IMR-90 (cell line): ENCODE results near the gene FER1L5. TPM values are rescaled to one million over a fixed set of nuclear protein-coding genes. Genes with fewer than 3 reads are reported as not detected.

Source experiments
- ATAC-seq: fragments of 200-7000 bp; cut with Tn5 transposase; 2 replicates; pipeline ENCODE4 v1.9.1; 2020; ENCODE audit warnings: low read depth, mild to moderate bottlenecking, moderate library complexity
- BruUV-seq: library from RNA; stranded (reverse); fragments of 400-500 nt; replicated peaks from 2 replicates; lab custom pipeline; 2021; lab: Mats Ljungman, UMichigan
- CTCF ChIA-PET: fragments of 300-600 bp; formaldehyde crosslinking; extraction: SDS; loops from one replicate; lab custom pipeline; 2021; ENCODE audit warnings: antibody characterized with exemption; lab: Yijun Ruan, JAX
- POLR2A ChIA-PET: fragments of 300-600 bp; sonication (Branson Sonifier 250); formaldehyde crosslinking; loops from one replicate; lab custom pipeline; 2022; ENCODE audit warnings: antibody characterized with exemption; ENCODE audit not compliant: unreplicated experiment; lab: Charles Lee
- DNase-seq: peaks from one replicate; pipeline ENCODE4 v3.0.0; 2013
- H2AFZ ChIP-seq: replicated peaks from 2 replicates; pipeline ENCODE3; 2013; ENCODE audit warnings: low read length, mild to moderate bottlenecking; ENCODE audit not compliant: poor library complexity
- H2AK5ac ChIP-seq: 2 replicates; pipeline ENCODE4 v1.6.1; 2013; ENCODE audit warnings: low read depth, low read length, inconsistent platforms
- H2AK9ac ChIP-seq: replicated peaks from 2 replicates; pipeline ENCODE3; 2013; ENCODE audit warnings: mild to moderate bottlenecking, low read depth, low read length, moderate library complexity; ENCODE audit not compliant: poor library complexity
- H2BK120ac ChIP-seq: 2 replicates; pipeline ENCODE4 v1.6.1; 2013; ENCODE audit warnings: low read depth, low read length, inconsistent platforms
- H2BK15ac ChIP-seq: 3 replicates; pipeline ENCODE4 v1.6.1; 2013; ENCODE audit warnings: low read depth, low read length, inconsistent platforms
- H2BK20ac ChIP-seq: 2 replicates; pipeline ENCODE4 v1.6.1; 2013; ENCODE audit warnings: low read depth, mild to moderate bottlenecking, inconsistent platforms, low read length, moderate library complexity
- H2BK5ac ChIP-seq: 2 replicates; pipeline ENCODE4 v1.6.1; 2013; ENCODE audit warnings: mild to moderate bottlenecking, low read depth, low read length, inconsistent platforms; ENCODE audit not compliant: poor library complexity, severe bottlenecking
- H3K14ac ChIP-seq: replicated peaks from 2 replicates; pipeline ENCODE4 v1.6.1; 2013; ENCODE audit warnings: low read depth, low read length, inconsistent platforms
- H3K18ac ChIP-seq: 2 replicates; pipeline ENCODE4 v1.6.1; 2013; ENCODE audit warnings: low read depth, low read length, control low read depth
- H3K23ac ChIP-seq: 2 replicates; pipeline ENCODE4 v1.6.1; 2013; ENCODE audit warnings: low read depth, low read length, inconsistent platforms
- H3K27ac ChIP-seq: 2 replicates; pipeline ENCODE4 v1.5.1; 2013; ENCODE audit warnings: mild to moderate bottlenecking, control low read depth, low read length; ENCODE audit not compliant: insufficient read depth
- H3K27me3 ChIP-seq: 2 replicates; pipeline ENCODE4 v1.6.1; 2013; ENCODE audit warnings: low read length; ENCODE audit not compliant: control insufficient read depth, insufficient read depth
- H3K36me3 ChIP-seq: 2 replicates; pipeline ENCODE4 v1.6.1; 2013; ENCODE audit warnings: low read length, mixed read lengths; ENCODE audit not compliant: control insufficient read depth, insufficient read depth
- H3K4ac ChIP-seq: 2 replicates; pipeline ENCODE4 v1.6.1; 2013; ENCODE audit warnings: low read depth, low read length, inconsistent platforms
- H3K4me1 ChIP-seq: 2 replicates; pipeline ENCODE4 v1.6.1; 2013; ENCODE audit warnings: low read length, mixed read lengths; ENCODE audit not compliant: control insufficient read depth, insufficient read depth
- H3K4me2 ChIP-seq: 2 replicates; pipeline ENCODE4 v1.6.1; 2013; ENCODE audit warnings: low read depth, mild to moderate bottlenecking, control low read depth, low read length, moderate library complexity
- H3K4me3 ChIP-seq: 2 replicates; pipeline ENCODE4 v1.5.1; 2013; ENCODE audit warnings: low read depth, mild to moderate bottlenecking, control low read depth, low read length, moderate library complexity; ENCODE audit not compliant: insufficient read depth
- H3K56ac ChIP-seq: 2 replicates; pipeline ENCODE4 v1.6.1; 2013; ENCODE audit warnings: low read length, inconsistent platforms; ENCODE audit not compliant: insufficient read depth; ENCODE audit errors: extremely low read depth
- H3K79me1 ChIP-seq, 2 experiments: 2 replicates each; pipeline ENCODE4 v1.6.1; 2013; ENCODE audit warnings: low read length in 2 of 2, inconsistent platforms in 1 of 2, low read depth in 1 of 2
- H3K9ac ChIP-seq: 2 replicates; pipeline ENCODE4 v1.6.1; 2013; ENCODE audit warnings: low read depth, low read length, control low read depth
- H3K9me1 ChIP-seq: 2 replicates; pipeline ENCODE4 v1.6.1; 2013; ENCODE audit warnings: low read length, inconsistent platforms; ENCODE audit not compliant: insufficient read depth
- H3K9me3 ChIP-seq: 2 replicates; pipeline ENCODE4 v1.6.1; 2013; ENCODE audit warnings: low read length; ENCODE audit not compliant: control insufficient read depth, insufficient read depth
- H4K20me1 ChIP-seq: 2 replicates; pipeline ENCODE4 v1.6.1; 2013; ENCODE audit warnings: low read length, inconsistent platforms; ENCODE audit not compliant: insufficient read depth
- H4K5ac ChIP-seq: 2 replicates; pipeline ENCODE4 v1.6.1; 2013; ENCODE audit warnings: mild to moderate bottlenecking, low read depth, low read length, control low read depth
- H4K8ac ChIP-seq, 2 experiments: 2 replicates each; pipeline ENCODE4 v1.6.1; 2013; ENCODE audit warnings: low read depth in 2 of 2, low read length in 2 of 2, control low read depth in 1 of 2, inconsistent platforms in 1 of 2
- H4K91ac ChIP-seq: 2 replicates; pipeline ENCODE4 v1.6.1; 2013; ENCODE audit warnings: low read depth, low read length, inconsistent platforms; ENCODE audit not compliant: insufficient read depth
- BHLHE40 ChIP-seq: fragments of 150-350 bp; IDR thresholded peaks from 2 replicates; pipeline ENCODE4 v1.6.1; 2016; ENCODE audit warnings: mild to moderate bottlenecking, low read depth, low read length
- MAZ ChIP-seq: IDR thresholded peaks from 2 replicates; pipeline ENCODE4 v1.6.1; 2012; ENCODE audit warnings: low read depth, mild to moderate bottlenecking, low read length, improper control_type of control experiment, moderate library complexity, borderline replicate concordance
- MXI1 ChIP-seq: IDR thresholded peaks from 2 replicates; pipeline ENCODE4 v1.6.1; 2012; ENCODE audit warnings: low read depth, mild to moderate bottlenecking, low read length, moderate library complexity, borderline replicate concordance
- NFE2L2 ChIP-seq: fragments of 150-350 bp; IDR thresholded peaks from 2 replicates; pipeline ENCODE4 v1.6.1; 2016; ENCODE audit warnings: low read depth, mild to moderate bottlenecking, low read length
- RAD21 ChIP-seq: IDR thresholded peaks from 2 replicates; pipeline ENCODE4 v1.6.1; 2012; ENCODE audit warnings: low read length, improper control_type of control experiment
- RCOR1 ChIP-seq: IDR thresholded peaks from 2 replicates; pipeline ENCODE4 v1.6.1; 2012; ENCODE audit warnings: mild to moderate bottlenecking, low read length, improper control_type of control experiment; ENCODE audit not compliant: insufficient replicate concordance
- USF2 ChIP-seq: fragments of 150-350 bp; IDR thresholded peaks from 2 replicates; pipeline ENCODE4 v1.6.1; 2017; ENCODE audit warnings: mild to moderate bottlenecking, antibody characterized with exemption, low read length, low read depth
- WGBS, 2 experiments: methylation state at CpG; one replicate each; pipeline versions ENCODE4 v1.1.5 to v1.1.7; 2013; ENCODE audit warnings: missing lambda C conversion rate in 2 of 2; ENCODE audit not compliant: insufficient read length in 1 of 2; ENCODE audit errors: extremely low coverage in 2 of 2; 5-methylcytosine and 5-hydroxymethylcytosine counted together
- dilution Hi-C: fragments of 300-500 bp; cut with HindIII; formaldehyde crosslinking; loops from one replicate; pipeline ENCODE4 v1.14.3; 2018; ENCODE audit warnings: low sequenced_read_pairs; ENCODE audit not compliant: unreplicated experiment
- in situ Hi-C: fragments of 300-500 bp; cut with MboI; formaldehyde crosslinking; loops from 3 replicates; pipeline ENCODE4 v1.14.3; 2019; ENCODE audit warnings: low sequenced_read_pairs, inconsistent platforms, mixed read lengths
- intact Hi-C: fragments of 100-400 bp; cut with micrococcal nuclease; formaldehyde crosslinking; loops from 2 replicates; pipeline ENCODE4 v1.10.0; 2022
- polyA plus RNA-seq, 3 experiments: library from polyadenylated mRNA; depleted of rRNA; stranded (reverse); fragments of >200 nt; gene quantifications; 2 replicates each; pipeline ENCODE4 v1.2.3, GENCODE V29; 2012; ENCODE audit warnings: low replicate concordance in 1 of 3
- total RNA-seq: library from RNA; depleted of rRNA; stranded (reverse); fragments of >200 nt; gene quantifications from 2 replicates; pipeline ENCODE4 v1.2.3, GENCODE V29; 2012

FER1L5 gene
- total and polyA plus RNA-seq, 2 of the 4 experiments (the other 2 are of a cell fraction) = 0.15 to 0.36 TPM

GRCh38 chr2:96594282-96594681 is 48.3 kb upstream of the FER1L5 start:
- dilution Hi-C loops = no loop called here
- intact Hi-C loops = no loop called here
- Histone ChIP-seq H4K91ac (no peak overlapping the region), H3K4me3 (no peak overlapping the region), H3K4me1 (no peaks in the 10 kb centered on the region), H2BK20ac (no peak overlapping the region), H3K27me3 (no peaks in the 10 kb centered on the region), H4K20me1 (no peaks in the 10 kb centered on the region), H2AK5ac (no peak overlapping the region), H3K79me1 (peaks cover 15 to 21% of the 10 kb centered on the region in 2 experiments), H2AK9ac (no peak overlapping the region), H2BK15ac (no peak overlapping the region), H2AFZ (no peak overlapping the region), H3K9me1 (no peaks in the 10 kb centered on the region), H3K14ac (no peak overlapping the region), H4K5ac (no peak overlapping the region), H3K23ac (no peak overlapping the region), H3K36me3 (peaks cover 50% of the 10 kb centered on the region), H4K8ac (no peak overlapping the region), H2BK5ac (no peak overlapping the region), H3K4me2 (no peak overlapping the region), H3K56ac (no peak overlapping the region), H3K4ac (no peak overlapping the region), H3K27ac (no peak overlapping the region), H2BK120ac (no peak overlapping the region), H3K9me3 (no peaks in the 10 kb centered on the region), H3K18ac (no peak overlapping the region), H3K9ac (no peak overlapping the region)
- ChIA-PET POLR2A (no interaction called here), CTCF (no interaction called here)
- TF ChIP-seq MAZ = no peak
- no peak for TF ChIP-seq NFE2L2
- TF ChIP-seq USF2 = no peak
- no peak for TF ChIP-seq BHLHE40
- TF ChIP-seq RCOR1 = no peak
- no peak for TF ChIP-seq RAD21
- no peak for TF ChIP-seq MXI1
- no TSS peak for BruUV-seq
- 83% methylated on average over 2 of the region's 3 CpGs; no CpG with 5 or more reads in 1 of the 2 experiments for WGBS, 2 experiments
- in situ Hi-C loops = no loop called here
- ATAC-seq (no peak), DNase-seq (no peak)
